GM21619 (cell line): ENCODE data around the gene MLF1.

ENCODE experiments used
- ATAC-seq: cut with Tn5 transposase; IDR thresholded peaks from one replicate; pipeline ENCODE4 v1.9.1; 2021; ENCODE audit not compliant: unreplicated experiment

The MLF1 gene

GRCh38 chr3:158573714-158574113 is 2.7 kb downstream of the MLF1 start:
- ATAC-seq: no peak

DNA sequence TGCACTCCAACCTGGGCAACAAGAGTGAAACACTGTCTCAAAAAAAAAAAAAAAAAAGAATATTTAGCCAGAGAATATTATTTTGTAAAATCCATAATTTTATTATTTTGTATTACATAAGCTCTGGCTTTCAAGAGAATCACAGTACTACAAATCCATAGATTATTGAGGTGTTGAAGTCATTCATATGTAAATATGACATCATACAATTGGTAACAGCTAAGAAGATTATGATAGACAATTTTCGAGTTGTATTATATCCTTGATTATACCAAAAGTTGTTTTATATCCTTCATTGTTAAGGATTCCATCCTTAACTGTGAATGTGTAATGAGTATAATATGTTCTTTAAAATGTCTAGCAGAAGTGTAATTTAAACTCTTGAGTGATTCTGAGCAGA is 3.7 kb downstream of the MLF1 start:
- ATAC-seq: no peak

DNA sequence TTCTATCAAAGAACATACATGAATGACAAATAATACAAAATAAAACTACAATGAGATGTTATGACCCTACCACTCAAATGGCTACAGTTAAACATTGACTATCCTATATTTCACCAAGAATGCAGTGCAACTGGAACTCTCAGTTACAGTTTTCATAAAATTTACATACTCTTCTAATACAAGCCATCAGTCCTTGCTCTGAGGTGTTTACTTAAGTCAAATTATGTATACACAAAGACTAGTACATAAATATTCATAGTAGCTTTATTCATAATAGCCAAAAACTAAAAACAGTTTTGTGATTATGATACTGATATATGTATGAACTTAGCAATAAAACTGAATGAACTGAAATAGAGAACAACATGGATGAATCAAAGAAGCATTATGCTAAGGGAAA is 19.2 kb downstream of the MLF1 start:
- no peak for ATAC-seq

GRCh38 chr3:158600787-158601186 is 29.8 kb downstream of the MLF1 start:
- no peak for ATAC-seq

- ATAC-seq: no peak
Observed at GRCh38 chr3:158602227-158602626, 31.2 kb downstream of the MLF1 start.

GRCh38 chr3:158617982-158618875 is 47.2 kb downstream of the MLF1 start:
- no peak for ATAC-seq

- ATAC-seq: no peak
Observed at GRCh38 chr3:158625881-158626280, 54.9 kb downstream of the MLF1 start.

DNA sequence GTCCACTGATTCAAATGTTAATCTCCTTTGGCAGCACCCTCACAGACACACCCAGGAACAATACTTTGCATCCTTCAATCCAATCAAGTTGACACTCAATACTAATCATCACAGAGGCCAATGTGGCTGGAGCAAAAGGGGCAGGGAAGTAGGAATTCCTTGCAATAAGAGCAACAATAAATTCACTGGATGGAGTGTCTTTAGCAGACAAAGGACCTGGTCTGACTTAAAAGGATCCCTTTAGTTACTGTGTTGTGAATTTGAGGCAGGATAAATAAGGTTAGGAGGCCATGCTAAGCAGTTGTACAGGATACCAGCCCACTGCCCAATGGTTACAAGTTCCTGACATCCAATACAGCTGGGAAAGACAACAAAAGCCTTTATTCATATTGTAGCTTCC is 61.0 kb downstream of the MLF1 start:
- no peak for ATAC-seq

DNA sequence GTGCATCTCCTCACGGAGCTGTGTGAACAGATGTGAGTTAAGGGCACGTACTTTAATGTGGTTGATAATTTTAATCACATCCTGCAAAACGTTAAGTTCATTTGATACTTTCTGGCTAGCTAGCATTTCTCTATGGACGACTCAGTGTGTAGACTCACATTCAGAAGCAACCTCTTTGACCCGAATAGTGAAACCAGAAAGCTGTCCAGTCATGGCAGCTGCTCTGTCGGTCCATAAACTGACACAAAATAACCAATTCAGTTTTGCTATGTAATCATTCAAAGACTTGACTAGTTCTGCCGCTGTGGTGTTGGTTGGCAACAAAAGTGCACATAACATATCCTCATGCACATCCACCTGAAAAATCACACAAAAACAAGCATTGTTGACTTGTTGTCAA is 69.7 kb downstream of the MLF1 start:
- no peak for ATAC-seq

GRCh38 chr3:158642005-158642404 is 71.0 kb downstream of the MLF1 start:
- no peak for ATAC-seq

DNA sequence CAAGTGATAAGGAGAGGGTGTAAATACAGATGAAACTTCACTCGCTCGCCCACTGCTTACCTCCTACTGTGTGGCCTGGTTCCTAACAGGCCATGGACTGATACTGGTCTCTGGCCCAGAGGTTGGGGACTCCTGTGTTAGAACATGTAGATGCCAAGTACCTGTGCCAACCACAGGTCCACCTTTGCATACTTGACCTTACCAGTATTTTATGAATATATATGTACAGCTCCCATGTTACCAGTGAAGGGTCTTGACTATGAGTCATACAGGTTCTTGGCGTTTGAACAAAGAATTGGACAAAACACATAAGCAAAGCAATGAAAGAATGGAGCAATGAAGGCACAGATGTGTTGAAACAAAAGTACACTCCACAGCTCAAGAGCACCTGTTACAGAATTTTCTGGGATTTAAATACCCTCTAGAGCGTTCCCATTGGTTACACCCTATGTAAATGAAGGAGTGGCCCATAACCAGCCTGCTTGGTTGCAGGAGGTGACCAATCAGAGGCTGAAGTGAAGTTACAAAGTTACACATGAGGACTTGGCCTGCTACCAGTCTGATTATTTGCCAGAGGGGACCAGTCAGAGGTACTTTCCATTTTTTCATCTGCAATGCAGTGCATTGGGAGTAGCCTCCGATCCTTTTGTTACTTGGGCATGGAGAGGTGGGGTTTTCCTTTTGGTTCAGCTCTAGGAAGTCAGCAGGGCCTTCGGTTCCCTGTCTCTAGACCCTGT is 71.6 kb downstream of the MLF1 start:
- no peak for ATAC-seq

- ATAC-seq: peak; percentile 99
Observed at GRCh38 chr3:158644345-158644908, 73.4 kb downstream of the MLF1 start, which contains the start of gene GFM1. TSS of gene GFM1 (plus strand) at chr3:158644527. CDS start at chr3:158644635, 108 bp downstream.

DNA sequence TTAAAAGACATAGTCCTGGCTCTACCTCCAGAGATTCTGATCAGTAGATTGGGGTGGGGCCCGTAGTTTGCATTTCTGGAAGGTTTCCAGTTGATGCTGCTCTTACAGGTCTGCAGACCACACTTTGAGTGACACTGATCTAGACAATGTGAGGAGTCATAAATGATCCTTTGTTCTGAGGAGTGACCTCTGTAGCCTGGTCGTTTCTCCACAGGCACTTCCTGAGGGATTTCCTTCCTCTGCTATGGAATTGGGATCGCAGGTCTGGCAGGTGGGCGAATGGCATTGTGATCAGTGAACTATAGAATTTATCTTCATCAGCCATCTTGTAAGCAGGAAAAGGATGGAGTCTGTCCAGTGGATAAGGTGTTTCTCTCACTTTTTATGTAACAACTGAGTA is 78.8 kb downstream of the MLF1 start:
- no peak for ATAC-seq

DNA sequence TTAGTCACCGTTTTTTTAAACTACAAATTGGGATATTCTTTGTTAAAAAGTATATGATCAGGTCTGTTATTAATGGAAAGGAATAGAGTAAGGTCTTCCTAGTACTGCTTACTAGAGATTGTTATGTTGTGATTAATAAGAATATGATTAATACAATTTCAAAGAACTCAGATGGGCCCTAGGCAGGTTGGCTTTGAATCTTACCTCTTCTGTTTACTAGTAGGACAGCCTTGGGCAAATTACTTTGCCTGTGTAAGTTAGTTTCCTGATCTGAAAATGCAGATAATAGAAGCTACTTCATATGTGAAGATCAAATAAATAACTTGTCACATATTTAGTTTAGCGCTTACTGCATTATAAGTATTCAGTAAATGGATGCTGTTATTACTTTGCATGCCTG is 80.2 kb downstream of the MLF1 start:
- no peak for ATAC-seq

DNA sequence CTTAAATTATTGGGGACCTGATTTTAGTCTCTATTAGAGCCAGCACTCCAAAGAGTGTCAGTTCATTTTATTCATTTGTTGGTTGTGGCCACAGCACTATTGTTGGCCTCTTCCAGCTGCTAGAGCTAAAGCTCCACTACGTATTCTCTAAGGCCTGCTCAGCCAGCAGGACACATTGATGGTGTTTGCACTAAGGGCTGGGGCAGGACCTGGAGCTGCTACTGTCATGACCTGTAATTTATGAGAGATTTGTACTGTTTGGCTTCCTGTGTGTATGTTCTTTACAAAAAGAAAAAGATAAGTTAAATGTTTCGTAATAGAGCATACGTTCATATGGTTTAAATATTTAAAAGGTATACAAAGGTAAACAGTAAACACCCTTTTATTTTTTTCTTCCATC is 81.5 kb downstream of the MLF1 start:
- no peak for ATAC-seq
